Kidney (tissue), 14 donors: Measurements from ENCODE around the gene INPP4A. TPM values are rescaled to one million over a fixed set of nuclear protein-coding genes. Genes with fewer than 3 reads are reported as not detected.
A peak's percentile ranks its signal among the peaks of the same experiment; 100 is the strongest.

Experiments used
- DNase-seq, 5 donors: peaks; one replicate each; pipeline ENCODE4 v3.0.0-alpha.2; 2013 to 2020
- FAIRE-seq: peaks from 2 replicates; lab custom pipeline; 2012; peaks lifted over from hg19 to GRCh38; lab: Jason Lieb, UNC
- H3K27ac ChIP-seq, 2 donors: one replicate each; pipeline ENCODE4 v1.7.0; 2013; ENCODE audit warnings: low read depth in 2 of 2, low read length in 2 of 2, inconsistent platforms in 1 of 2
- H3K27me3 ChIP-seq: one replicate; pipeline ENCODE4 v1.7.1; 2013; ENCODE audit warnings: low read length, inconsistent platforms; ENCODE audit not compliant: control insufficient read depth, insufficient read depth
- H3K36me3 ChIP-seq, 3 donors: one replicate each; pipeline versions ENCODE4 v1.7.0 to v1.7.1; 2013; ENCODE audit warnings: low read length in 3 of 3, control low read depth in 1 of 3, inconsistent platforms in 1 of 3; ENCODE audit not compliant: insufficient read depth in 3 of 3, control insufficient read depth in 2 of 3
- H3K4me1 ChIP-seq, 3 donors: one replicate each; pipeline versions ENCODE4 v1.7.0 to v1.7.1; 2013; ENCODE audit warnings: low read length in 3 of 3, inconsistent platforms in 1 of 3, low read depth in 1 of 3; ENCODE audit not compliant: control insufficient read depth in 2 of 3, insufficient read depth in 2 of 3
- H3K4me3 ChIP-seq, 3 donors: one replicate each; pipeline versions ENCODE4 v1.7.0 to v1.8.1; 2013; ENCODE audit warnings: low read length in 3 of 3, control low read depth in 1 of 3, inconsistent platforms in 1 of 3
- H3K9ac ChIP-seq, 3 donors: one replicate each; pipeline versions ENCODE4 v1.7.0 to v1.7.1; 2013; ENCODE audit warnings: low read length in 3 of 3, control low read depth in 1 of 3, inconsistent platforms in 1 of 3
- H3K9me3 ChIP-seq, 3 donors: one replicate each; pipeline versions ENCODE4 v1.7.0 to v1.7.1; 2013; ENCODE audit warnings: low read length in 3 of 3, control low read depth in 1 of 3, inconsistent platforms in 1 of 3; ENCODE audit not compliant: control insufficient read depth in 2 of 3, insufficient read depth in 1 of 3
- intact Hi-C: fragments of 100-400 bp; cut with DNase I; formaldehyde crosslinking; loops from one replicate; pipeline ENCODE4 v1.11.1; 2022
- polyA plus RNA-seq: library from polyadenylated mRNA; stranded (reverse); fragments of 350-450 nt; fragmentation: Illumina TruSeq; extraction: RNeasy Lipid Tissue Mini Kit (QIAGEN cat#74804); gene quantifications from one replicate; pipeline ENCODE4 v1.2.3, GENCODE V29; 2014; ENCODE audit warnings: low read depth, low replicate concordance; ENCODE audit not compliant: insufficient read depth
- total RNA-seq: library from RNA; stranded (reverse); fragmentation: NEBNext Ultra II Directional; extraction: Animal tissue kit (Norgen Biotek cat#: 25700); gene quantifications from one replicate; pipeline ENCODE4 v1.2.1, GENCODE V29; 2021
- TF ChIP-seq, protein P1 (sequence below): IDR thresholded peaks from 3 replicates; pipeline ENCODE4 v1.5.1; 2012; ENCODE audit warnings: mild to moderate bottlenecking, moderate library complexity, borderline replicate concordance; ENCODE audit not compliant: insufficient read depth; ENCODE audit errors: extremely low read depth
- donor health status: control.
- donor health status: control.
- donor health status: control.
- donor health status: control.
- donor health status: control.
- donor health status: DM: yes; HTN: yes; CAD: no.
- donor health status: Normal renal cell carcinoma (clear cell type).

Gene INPP4A
- total and polyA plus RNA-seq, 2 donors from 2014 or later = 4.1 to 27.9 TPM

DNA sequence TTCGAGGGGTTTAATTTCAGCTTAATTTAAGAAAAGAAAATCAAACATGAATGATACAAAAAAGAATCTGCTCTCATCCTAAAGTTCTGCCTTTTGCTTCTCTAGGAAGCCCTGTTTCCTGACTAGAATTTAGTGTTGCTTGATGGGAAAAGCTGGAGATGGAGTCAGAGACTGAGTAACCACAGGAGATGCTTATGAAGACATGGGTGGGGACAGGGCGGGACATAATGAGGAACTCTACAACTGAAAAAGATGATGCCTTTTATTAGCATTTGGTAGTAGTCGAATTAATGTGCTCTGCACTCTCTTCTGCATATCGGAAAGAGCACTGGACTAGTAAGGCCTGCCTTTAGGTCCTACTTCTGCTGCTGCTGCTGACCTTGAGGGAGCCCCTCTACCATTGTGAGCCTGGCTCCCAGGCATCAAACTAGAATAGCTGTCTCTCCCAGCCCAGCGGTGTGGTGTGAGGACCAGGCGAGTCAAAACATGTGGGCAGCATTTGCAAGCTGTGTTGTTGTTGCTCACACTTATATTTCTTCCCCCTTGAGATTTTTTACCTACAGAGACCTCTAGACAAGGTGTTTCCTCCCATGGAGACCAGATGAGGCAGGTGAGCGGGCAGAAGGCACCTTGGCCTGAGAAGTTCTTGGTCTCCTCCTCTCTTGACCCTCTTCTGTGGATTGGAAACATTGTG, 61.5 kb downstream of the INPP4A start:
- H3K9ac ChIP-seq = no peak overlapping the region
- H3K9me3 ChIP-seq = no peaks in the 10 kb centered on the region
- intact Hi-C loops = no loop called here
- TF ChIP-seq, protein P1, sequence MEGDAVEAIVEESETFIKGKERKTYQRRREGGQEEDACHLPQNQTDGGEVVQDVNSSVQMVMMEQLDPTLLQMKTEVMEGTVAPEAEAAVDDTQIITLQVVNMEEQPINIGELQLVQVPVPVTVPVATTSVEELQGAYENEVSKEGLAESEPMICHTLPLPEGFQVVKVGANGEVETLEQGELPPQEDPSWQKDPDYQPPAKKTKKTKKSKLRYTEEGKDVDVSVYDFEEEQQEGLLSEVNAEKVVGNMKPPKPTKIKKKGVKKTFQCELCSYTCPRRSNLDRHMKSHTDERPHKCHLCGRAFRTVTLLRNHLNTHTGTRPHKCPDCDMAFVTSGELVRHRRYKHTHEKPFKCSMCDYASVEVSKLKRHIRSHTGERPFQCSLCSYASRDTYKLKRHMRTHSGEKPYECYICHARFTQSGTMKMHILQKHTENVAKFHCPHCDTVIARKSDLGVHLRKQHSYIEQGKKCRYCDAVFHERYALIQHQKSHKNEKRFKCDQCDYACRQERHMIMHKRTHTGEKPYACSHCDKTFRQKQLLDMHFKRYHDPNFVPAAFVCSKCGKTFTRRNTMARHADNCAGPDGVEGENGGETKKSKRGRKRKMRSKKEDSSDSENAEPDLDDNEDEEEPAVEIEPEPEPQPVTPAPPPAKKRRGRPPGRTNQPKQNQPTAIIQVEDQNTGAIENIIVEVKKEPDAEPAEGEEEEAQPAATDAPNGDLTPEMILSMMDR = no peak
- H3K4me1 ChIP-seq = peaks cover 0 to 16% (median 0%) of the 10 kb centered on the region in 3 donors
- DNase-seq = peak in 1 of 5 donors; percentile 1
- no peaks in the 10 kb centered on the region for H3K27me3 ChIP-seq
- FAIRE-seq = no peak
- H3K4me3 ChIP-seq = no peak overlapping the region
- H3K27ac ChIP-seq = no peak overlapping the region
- peaks cover 0 to 2% (median 0%) of the 10 kb centered on the region in 3 donors for H3K36me3 ChIP-seq

DNA sequence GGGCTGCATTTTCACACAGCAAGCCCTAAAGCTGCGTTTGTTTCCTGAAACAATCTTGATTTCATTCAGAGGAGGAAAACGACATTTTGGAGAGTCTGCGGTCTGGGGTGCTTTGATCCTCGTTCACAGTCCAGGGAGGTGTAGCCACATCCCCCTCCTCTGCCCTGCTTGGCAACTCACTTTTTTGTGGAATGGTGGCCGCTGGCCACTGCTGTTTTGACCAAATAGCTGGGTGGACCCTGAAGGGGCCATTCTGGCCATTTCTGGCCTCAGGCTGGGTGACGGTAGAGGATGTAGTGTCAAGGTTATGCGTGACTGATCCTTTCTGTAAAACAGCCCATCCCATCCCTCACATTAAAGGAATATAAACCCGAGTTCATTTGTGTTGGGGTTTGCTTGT, 62.2 kb downstream of the INPP4A start:
- Histone ChIP-seq H3K4me1 (peaks cover 0 to 18% (median 0%) of the 10 kb centered on the region in 3 donors), H3K9me3 (no peaks in the 10 kb centered on the region), H3K27me3 (no peaks in the 10 kb centered on the region), H3K4me3 (no peak overlapping the region), H3K27ac (no peak overlapping the region), H3K9ac (no peak overlapping the region), H3K36me3 (peaks cover 0 to 2% (median 0%) of the 10 kb centered on the region in 3 donors)
- DNase-seq (no peak), FAIRE-seq (no peak)
- TF ChIP-seq, protein P1 = no peak
- intact Hi-C loops = no loop called here

DNA sequence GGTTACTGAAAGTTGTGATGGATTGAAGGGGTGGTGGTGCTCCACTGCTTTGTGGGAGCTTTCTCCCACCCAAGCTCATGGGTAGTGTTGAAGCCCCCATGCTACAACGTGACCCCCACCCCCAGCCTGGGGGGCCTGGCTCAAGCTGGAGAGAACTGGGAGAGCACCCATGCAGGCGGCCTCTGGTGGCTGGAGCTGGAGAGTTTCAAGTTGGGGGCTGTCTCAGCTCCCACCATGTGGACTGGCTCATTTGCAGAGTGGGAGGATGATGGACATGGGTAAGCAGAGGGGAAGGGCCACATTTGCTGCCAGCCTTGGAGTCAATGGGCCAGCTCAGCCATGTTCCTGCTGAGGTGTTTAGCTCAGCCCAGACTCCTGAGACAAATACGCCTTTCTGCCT, 62.8 kb downstream of the INPP4A start:
- Histone ChIP-seq H3K36me3 (peaks cover 0 to 2% (median 0%) of the 10 kb centered on the region in 3 donors), H3K4me3 (no peak overlapping the region), H3K27me3 (no peaks in the 10 kb centered on the region), H3K9me3 (no peaks in the 10 kb centered on the region), H3K27ac (peak overlapping the region in 1 of 2 donors; percentile 48), H3K4me1 (peaks cover 0 to 18% (median 0%) of the 10 kb centered on the region in 3 donors), H3K9ac (no peak overlapping the region)
- TF ChIP-seq, protein P1 = no peak
- FAIRE-seq = no peak
- no peak for DNase-seq
- intact Hi-C loops = no loop called here
